ENCODE results near the gene CA14. TPM values are rescaled to one million over a fixed set of nuclear protein-coding genes. Genes with fewer than 3 reads are reported as not detected.
"Not testable (repeated sequence)": the region's sequence is repeated elsewhere in the genome, so short reads cannot be mapped to it uniquely, and the experiment has no call there.

CA14 gene
- total RNA-seq, 1 experiment from 2014 or later: not detected

DNA sequence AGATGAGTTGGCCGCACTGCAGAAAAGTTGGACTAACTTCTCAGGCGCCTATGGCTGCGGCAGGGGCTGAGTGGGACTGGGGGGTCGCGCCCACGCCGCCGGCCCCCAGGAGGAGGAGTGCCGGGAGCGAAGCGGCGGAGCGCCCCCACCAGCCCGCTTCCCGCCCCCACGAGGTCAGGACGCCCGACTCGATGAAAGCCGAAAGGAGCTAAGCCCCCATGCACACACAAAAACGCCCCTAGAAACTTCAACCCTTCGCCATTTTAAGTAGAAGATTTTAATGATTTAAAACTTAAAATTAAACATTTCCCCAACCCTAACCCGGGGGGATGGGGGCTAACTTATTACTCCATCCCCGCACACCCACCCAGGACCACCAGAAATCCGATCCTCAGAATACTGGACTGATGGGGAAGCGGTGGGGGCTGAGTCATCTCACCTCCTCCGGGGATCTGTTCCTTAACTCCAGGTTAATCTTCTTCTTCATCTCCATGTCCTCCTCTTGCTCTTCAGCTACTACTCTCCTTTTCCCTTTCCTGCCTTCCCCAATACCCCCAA is 22.2 kb upstream of the CA14 start:
- ChIA-PET CTCF (interaction anchor here (0.8 kb wide), 1 partner anchor 551 kb away, joined by 3 read pairs; no protein-coding TSS in a partner anchor), POLR2A (interaction anchor here (0.5 to 1.7 kb wide), 4 partner anchors 116 to 343 kb away, joined by 4 to 13 read pairs (median 5); partner anchors contain the start of gene RPRD2)
- no peaks in the 10 kb centered on the region for H3K9me3 ChIP-seq
- intact Hi-C loops (cut with micrococcal nuclease; ENCODE audit: unreplicated experiment): no loop called here
- no TSS peak for BruUV-seq (replicated peaks)
- no peaks in the 10 kb centered on the region for H3K36me3 ChIP-seq (ENCODE audit: control insufficient read depth, insufficient read depth, low read length)
- Mint-ChIP-seq H3K9me3 (ENCODE audit: unreplicated experiment) (no peaks in the 10 kb centered on the region), H3K27me3 (ENCODE audit: insufficient read depth, unreplicated experiment) (no peaks in the 10 kb centered on the region), H3K27ac (ENCODE audit: unreplicated experiment) (no peak overlapping the region), H3K4me3 (ENCODE audit: unreplicated experiment) (no peak overlapping the region), H3K4me1 (ENCODE audit: low read depth, unreplicated experiment) (peaks cover 25% of the 10 kb centered on the region), H3K36me3 (ENCODE audit: insufficient read depth, unreplicated experiment) (peaks cover 12% of the 10 kb centered on the region)
- peak overlapping the region; percentile 48 for H3K4me3 ChIP-seq (ENCODE audit: low read depth, low read length)
- TF ChIP-seq CTCF (IDR thresholded peaks at IDR 0.05; ENCODE audit: insufficient read depth in 1 of 2, low read depth in 1 of 2, low read length in 1 of 2, severe bottlenecking in 1 of 2, unreplicated experiment in 1 of 2): no peak
- no peak for DNase-seq
- H3K27me3 ChIP-seq (replicated peaks; ENCODE audit: control insufficient read depth, insufficient read depth, low read length): no peaks in the 10 kb centered on the region
- H3K4me1 ChIP-seq: peaks cover 13% of the 10 kb centered on the region

DNA sequence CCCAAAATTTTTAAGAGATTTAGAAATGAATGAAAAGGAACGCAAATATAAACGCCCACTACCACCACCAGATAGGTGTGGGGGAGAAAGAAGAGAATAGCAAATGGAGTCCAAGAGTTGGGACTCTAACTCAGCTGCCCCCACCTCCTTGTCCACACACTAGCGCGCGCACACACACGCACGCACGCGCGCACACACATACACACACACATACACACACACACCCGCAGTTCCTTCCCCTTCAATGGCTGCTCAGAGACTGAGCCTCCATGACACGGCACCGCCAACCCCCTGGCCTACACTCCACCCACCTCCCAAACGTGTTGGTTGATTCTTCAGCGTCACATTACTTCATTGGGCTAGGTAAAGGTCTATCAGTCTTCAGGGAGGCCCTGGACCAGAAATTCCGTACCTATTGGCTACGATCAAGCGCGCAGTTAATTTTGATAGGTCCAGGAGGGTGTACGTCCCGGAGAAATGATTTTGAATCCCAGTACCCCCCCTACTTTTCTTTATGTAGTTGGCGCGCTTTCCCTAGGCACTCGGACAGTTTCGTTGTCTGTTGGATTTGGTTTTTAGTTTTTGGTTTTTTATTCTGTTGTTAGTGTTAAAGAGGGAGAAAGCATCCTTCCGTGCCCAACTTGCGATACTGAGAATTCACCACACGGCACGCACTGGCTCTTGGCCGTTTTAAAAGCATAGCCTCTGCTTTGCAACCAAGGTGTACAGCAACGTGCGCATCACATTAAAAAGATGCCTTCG is 21.5 kb upstream of the CA14 start, which contains the start of gene ANP32E:
Gene ANP32E, minus strand, starts transcription at position 261 of the 762 bp plus-strand sequence. CDS start 326 bp downstream, outside the sequence.
- peaks cover 13% of the 10 kb centered on the region for H3K4me1 ChIP-seq
- intact Hi-C loops (cut with micrococcal nuclease; ENCODE audit: unreplicated experiment): loop anchor here (1.0 kb wide), 2 partner anchors 33 to 46 kb away; partner anchors contain the start of genes APH1A and CIART
- TSS peak; percentile 82 for BruUV-seq (replicated peaks)
- Mint-ChIP-seq H3K27ac (ENCODE audit: unreplicated experiment) (no peak within 1 kb of the TSS), H3K9me3 (ENCODE audit: unreplicated experiment) (no peaks in the 10 kb centered on the region), H3K27me3 (ENCODE audit: insufficient read depth, unreplicated experiment) (no peaks in the 10 kb centered on the region), H3K4me1 (ENCODE audit: low read depth, unreplicated experiment) (peaks cover 25% of the 10 kb centered on the region), H3K36me3 (ENCODE audit: insufficient read depth, unreplicated experiment) (peaks cover 12% of the 10 kb centered on the region), H3K4me3 (ENCODE audit: unreplicated experiment) (no peak within 1 kb of the TSS)
- peak in 1 of 2 experiments; percentile 9 for TF ChIP-seq CTCF (IDR thresholded peaks at IDR 0.05; ENCODE audit: insufficient read depth in 1 of 2, low read depth in 1 of 2, low read length in 1 of 2, severe bottlenecking in 1 of 2, unreplicated experiment in 1 of 2)
- DNase-seq: peak; percentile 95 to 97
- H3K4me3 ChIP-seq (ENCODE audit: low read depth, low read length): peak within 1 kb of the TSS; percentile 48
- H3K27me3 ChIP-seq (replicated peaks; ENCODE audit: control insufficient read depth, insufficient read depth, low read length): no peaks in the 10 kb centered on the region
- POLR2A ChIA-PET: interaction anchor here (0.5 to 1.7 kb wide), 6 partner anchors 115 to 343 kb away, joined by 4 to 13 read pairs (median 5); partner anchors contain the start of gene RPRD2
- CTCF ChIA-PET: interaction anchor here (0.6 to 1.0 kb wide), 3 partner anchors 10 to 550 kb away, joined by 3 read pairs; no protein-coding TSS in a partner anchor
- H3K9me3 ChIP-seq: no peaks in the 10 kb centered on the region
- no peaks in the 10 kb centered on the region for H3K36me3 ChIP-seq (ENCODE audit: control insufficient read depth, insufficient read depth, low read length)

GRCh38 chr1:150236614-150237100 is 20.9 kb upstream of the CA14 start:
- Histone ChIP-seq H3K4me1 (peaks cover 13% of the 10 kb centered on the region), H3K4me3 (ENCODE audit: low read depth, low read length) (peak overlapping the region; percentile 48), H3K9me3 (no peaks in the 10 kb centered on the region), H3K27me3 (replicated peaks; ENCODE audit: control insufficient read depth, insufficient read depth, low read length) (no peaks in the 10 kb centered on the region), H3K36me3 (ENCODE audit: control insufficient read depth, insufficient read depth, low read length) (no peaks in the 10 kb centered on the region)
- H3K4me1 Mint-ChIP-seq (ENCODE audit: low read depth, unreplicated experiment): peaks cover 25% of the 10 kb centered on the region
- H3K27me3 Mint-ChIP-seq (ENCODE audit: insufficient read depth, unreplicated experiment): no peaks in the 10 kb centered on the region
- no peak overlapping the region for H3K4me3 Mint-ChIP-seq (ENCODE audit: unreplicated experiment)
- no peak overlapping the region for H3K27ac Mint-ChIP-seq (ENCODE audit: unreplicated experiment)
- H3K9me3 Mint-ChIP-seq (ENCODE audit: unreplicated experiment): no peaks in the 10 kb centered on the region
- H3K36me3 Mint-ChIP-seq (ENCODE audit: insufficient read depth, unreplicated experiment): peaks cover 12% of the 10 kb centered on the region
- ChIA-PET POLR2A (interaction anchor here (0.5 to 1.7 kb wide), 5 partner anchors 50 to 342 kb away, joined by 4 to 5 read pairs (median 4); partner anchors contain the start of gene RPRD2), CTCF (interaction anchor here (0.6 to 1.0 kb wide), 3 partner anchors 9 to 19 kb away, joined by 3 to 4 read pairs (median 3); no protein-coding TSS in a partner anchor)
- TSS peak; percentile 94 for BruUV-seq (replicated peaks)
- TF ChIP-seq CTCF (IDR thresholded peaks at IDR 0.05; ENCODE audit: insufficient read depth in 1 of 2, low read depth in 1 of 2, low read length in 1 of 2, severe bottlenecking in 1 of 2, unreplicated experiment in 1 of 2): no peak
- DNase-seq: no peak
- intact Hi-C loops (cut with micrococcal nuclease; ENCODE audit: unreplicated experiment): loop anchor here (1.0 kb wide), 2 partner anchors 33 to 46 kb away; partner anchors contain the start of genes APH1A and CIART

DNA sequence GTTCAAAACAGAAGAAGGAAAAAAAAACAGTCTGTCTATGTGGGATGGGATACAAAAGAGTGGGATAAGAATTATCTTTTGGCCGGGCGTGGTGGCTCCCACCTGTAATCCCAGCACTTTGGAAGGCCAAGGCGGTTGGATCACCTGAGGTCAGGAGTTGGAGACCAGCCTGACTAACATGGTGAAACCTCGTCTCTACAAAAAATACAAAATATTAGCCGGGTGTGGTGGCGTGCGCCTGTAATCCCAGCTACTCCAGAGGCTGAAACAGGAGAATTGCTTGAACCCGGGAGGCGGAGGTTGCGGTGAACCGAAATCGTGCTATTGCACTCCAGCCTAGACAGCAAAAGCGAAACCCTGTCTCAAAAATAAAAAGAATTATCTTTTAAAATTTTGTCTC is 20.4 kb upstream of the CA14 start:
- Mint-ChIP-seq H3K36me3 (ENCODE audit: insufficient read depth, unreplicated experiment) (peaks cover 12% of the 10 kb centered on the region), H3K4me1 (ENCODE audit: low read depth, unreplicated experiment) (peaks cover 25% of the 10 kb centered on the region)
- DNase-seq; H3K27me3 ChIP-seq (replicated peaks; ENCODE audit: control insufficient read depth, insufficient read depth, low read length); H3K4me3 Mint-ChIP-seq (ENCODE audit: unreplicated experiment); H3K4me3 ChIP-seq (ENCODE audit: low read depth, low read length); H3K9me3 Mint-ChIP-seq (ENCODE audit: unreplicated experiment); BruUV-seq (replicated peaks); H3K27me3 Mint-ChIP-seq (ENCODE audit: insufficient read depth, unreplicated experiment); H3K36me3 ChIP-seq (ENCODE audit: control insufficient read depth, insufficient read depth, low read length); intact Hi-C loops (cut with micrococcal nuclease; ENCODE audit: unreplicated experiment); H3K9me3 ChIP-seq; H3K27ac Mint-ChIP-seq (ENCODE audit: unreplicated experiment); POLR2A ChIA-PET: not testable (repeated sequence)
- CTCF ChIA-PET: interaction anchor here (1.0 kb wide), 1 partner anchor 19 kb away, joined by 3 read pairs; no protein-coding TSS in a partner anchor
- H3K4me1 ChIP-seq: peaks cover 13% of the 10 kb centered on the region

Data from Caco-2 (cell line).